Osteoblast (primary cell): Measurements from ENCODE around the gene MYOT. TPM values are rescaled to one million over a fixed set of nuclear protein-coding genes. Genes with fewer than 3 reads are reported as not detected.

ENCODE experiments used
- DNase-seq: peaks from one replicate; pipeline ENCODE4 v3.0.0; 2011; ENCODE audit warnings: low spot score, mixed read lengths; ENCODE audit not compliant: insufficient read length; ENCODE audit errors: missing footprints
- H2AFZ ChIP-seq: 2 replicates; pipeline ENCODE4 v1.6.0; 2011; ENCODE audit warnings: mild to moderate bottlenecking, low read length
- H3K27ac ChIP-seq: 2 replicates; pipeline ENCODE4 v1.5.1; 2011; ENCODE audit warnings: mild to moderate bottlenecking, low read depth, low read length, moderate library complexity
- H3K27me3 ChIP-seq: 2 replicates; pipeline ENCODE4 v1.6.0; 2012; ENCODE audit warnings: mild to moderate bottlenecking, control low read depth, inconsistent platforms, low read length, moderate library complexity; ENCODE audit not compliant: insufficient read depth
- H3K36me3 ChIP-seq: 2 replicates; pipeline ENCODE4 v1.5.1; 2011; ENCODE audit warnings: mild to moderate bottlenecking, low read length, control low read depth, moderate library complexity; ENCODE audit not compliant: insufficient read depth
- H3K4me1 ChIP-seq: 2 replicates; pipeline ENCODE4 v1.5.1; 2011; ENCODE audit warnings: mild to moderate bottlenecking, low read length, control low read depth, moderate library complexity; ENCODE audit not compliant: insufficient read depth
- H3K4me2 ChIP-seq: 2 replicates; pipeline ENCODE4 v1.6.0; 2011; ENCODE audit warnings: mild to moderate bottlenecking, low read length; ENCODE audit not compliant: insufficient read depth
- H3K4me3 ChIP-seq: fragments of 200-600 bp; sonication (generic); 3 replicates; pipeline ENCODE4 v1.5.1; 2012; ENCODE audit warnings: mild to moderate bottlenecking, low read length, inconsistent platforms; ENCODE audit not compliant: insufficient read depth
- H3K79me2 ChIP-seq: 2 replicates; pipeline ENCODE4 v1.6.0; 2012; ENCODE audit warnings: mild to moderate bottlenecking, low read length, control low read depth, inconsistent platforms; ENCODE audit not compliant: insufficient read depth
- H3K9me3 ChIP-seq: 2 replicates; pipeline ENCODE4 v1.5.1; 2011; ENCODE audit warnings: low read depth, low read length, control low read depth
- H4K20me1 ChIP-seq: 2 replicates; pipeline ENCODE4 v1.6.0; 2012; ENCODE audit warnings: mild to moderate bottlenecking, low read length, control low read depth; ENCODE audit not compliant: insufficient read depth
- CTCF ChIP-seq: IDR thresholded peaks from 2 replicates; pipeline ENCODE4 v1.5.1; 2011; ENCODE audit warnings: mild to moderate bottlenecking, low read depth, low read length, moderate library complexity; ENCODE audit errors: extremely low read depth
- total RNA-seq: library from RNA; depleted of rRNA; stranded (reverse); fragments of >200 nt; gene quantifications from 2 replicates; pipeline ENCODE4 v1.2.3, GENCODE V29; 2012

Gene MYOT
- total RNA-seq, 1 donor, result not detected

GRCh38 chr5:137866541-137867388 is 895 bp upstream of the MYOT start:
- H3K27ac ChIP-seq, result no peak overlapping the region
- TF ChIP-seq CTCF, result no peak
- H3K4me1 ChIP-seq, result no peaks in the 10 kb centered on the region
- no peaks in the 10 kb centered on the region for H3K79me2 ChIP-seq
- H3K4me3 ChIP-seq, result no peak overlapping the region
- H3K27me3 ChIP-seq, result no peaks in the 10 kb centered on the region
- no peak overlapping the region for H3K4me2 ChIP-seq
- no peaks in the 10 kb centered on the region for H4K20me1 ChIP-seq
- H2AFZ ChIP-seq, result no peak overlapping the region
- no peaks in the 10 kb centered on the region for H3K36me3 ChIP-seq
- H3K9me3 ChIP-seq, result no peaks in the 10 kb centered on the region
- no peak for DNase-seq

GRCh38 chr5:137870647-137871339 is 3.1 kb downstream of the MYOT start:
- Histone ChIP-seq H3K4me2 (no peak overlapping the region), H2AFZ (no peak overlapping the region), H3K27ac (no peak overlapping the region), H4K20me1 (no peaks in the 10 kb centered on the region), H3K4me1 (no peaks in the 10 kb centered on the region), H3K9me3 (no peaks in the 10 kb centered on the region), H3K4me3 (no peak overlapping the region), H3K79me2 (no peaks in the 10 kb centered on the region), H3K36me3 (no peaks in the 10 kb centered on the region), H3K27me3 (no peaks in the 10 kb centered on the region)
- DNase-seq, result no peak
- TF ChIP-seq CTCF, result no peak

- TF ChIP-seq CTCF, result no peak
- no peak overlapping the region for H2AFZ ChIP-seq
- H3K4me3 ChIP-seq, result no peak overlapping the region
- no peaks in the 10 kb centered on the region for H3K27me3 ChIP-seq
- no peaks in the 10 kb centered on the region for H4K20me1 ChIP-seq
- H3K79me2 ChIP-seq, result no peaks in the 10 kb centered on the region
- no peak overlapping the region for H3K27ac ChIP-seq
- no peaks in the 10 kb centered on the region for H3K36me3 ChIP-seq
- no peaks in the 10 kb centered on the region for H3K9me3 ChIP-seq
- no peak for DNase-seq
- H3K4me2 ChIP-seq, result no peak overlapping the region
- H3K4me1 ChIP-seq, result no peaks in the 10 kb centered on the region
Measured at GRCh38 chr5:137871571-137871970, 3.9 kb downstream of the MYOT start.

GRCh38 chr5:137872466-137872865 is 4.8 kb downstream of the MYOT start:
- no peak overlapping the region for H3K27ac ChIP-seq
- H3K9me3 ChIP-seq, result no peaks in the 10 kb centered on the region
- no peak overlapping the region for H2AFZ ChIP-seq
- no peaks in the 10 kb centered on the region for H3K36me3 ChIP-seq
- H3K79me2 ChIP-seq, result no peaks in the 10 kb centered on the region
- no peaks in the 10 kb centered on the region for H3K4me1 ChIP-seq
- H3K27me3 ChIP-seq, result no peaks in the 10 kb centered on the region
- no peaks in the 10 kb centered on the region for H4K20me1 ChIP-seq
- no peak overlapping the region for H3K4me3 ChIP-seq
- TF ChIP-seq CTCF, result no peak
- DNase-seq, result no peak
- no peak overlapping the region for H3K4me2 ChIP-seq
